T-helper 22 cell (primary cell): ENCODE data around the gene PCDHB6.
"Not testable (repeated sequence)": the region's sequence is repeated elsewhere in the genome, so short reads cannot be mapped to it uniquely, and the experiment has no call there.

ENCODE experiments used
- DNase-seq: peaks from one replicate; pipeline ENCODE4 v3.0.0-alpha.2; 2020; ENCODE audit warnings: low read depth

PCDHB6 gene

GRCh38 chr5:141172381-141173204 is 22.7 kb downstream of the PCDHB6 start, which contains the start of gene PCDHB7:
Gene PCDHB7 (plus strand): TSS chr5:141172644. CDS start chr5:141172836, 192 bp downstream.
- no peak for DNase-seq

GRCh38 chr5:141174291-141175104 is 24.6 kb downstream of the PCDHB6 start:
- not testable (repeated sequence) for DNase-seq

- no peak for DNase-seq
These were observed 26.1 kb downstream of the PCDHB6 start for GRCh38 chr5:141175933-141176332.

- not testable (repeated sequence) for DNase-seq
These were observed 27.8 kb downstream of the PCDHB6 start, which contains the start of gene PCDHB8 for GRCh38 chr5:141177577-141178191. Gene PCDHB8 (plus strand): TSS chr5:141177790. CDS start chr5:141178035, 245 bp downstream.

GRCh38 chr5:141179371-141179770 is 29.5 kb downstream of the PCDHB6 start:
- DNase-seq, result not testable (repeated sequence)

GRCh38 chr5:141179876-141180275 is 30.0 kb downstream of the PCDHB6 start:
- DNase-seq, result not testable (repeated sequence)

- DNase-seq, result no peak
These were observed 30.5 kb downstream of the PCDHB6 start for GRCh38 chr5:141180313-141180712.

GRCh38 chr5:141182248-141182647 is 32.4 kb downstream of the PCDHB6 start, which contains the start of gene PCDHB16:
Gene PCDHB16 (plus strand): TSS chr5:141182387. CDS start chr5:141182560, 173 bp downstream.
- DNase-seq, result no peak

- not testable (repeated sequence) for DNase-seq
These were observed 34.4 kb downstream of the PCDHB6 start for GRCh38 chr5:141184117-141184855.

- DNase-seq, result no peak
These were observed 37.1 kb downstream of the PCDHB6 start, which contains the start of gene PCDHB9 for GRCh38 chr5:141186897-141187512. Gene PCDHB9 (plus strand): TSS chr5:141187161. CDS start chr5:141187319, 158 bp downstream.

GRCh38 chr5:141188682-141189081 is 38.8 kb downstream of the PCDHB6 start:
- DNase-seq, result not testable (repeated sequence)

GRCh38 chr5:141189131-141189530 is 39.3 kb downstream of the PCDHB6 start:
- not testable (repeated sequence) for DNase-seq

- no peak for DNase-seq
These were observed 42.4 kb downstream of the PCDHB6 start, which contains the start of gene PCDHB10 for GRCh38 chr5:141192110-141192725. Gene PCDHB10 (plus strand): TSS chr5:141192353. CDS start chr5:141192553, 200 bp downstream.

GRCh38 chr5:141194332-141194731 is 44.5 kb downstream of the PCDHB6 start:
- DNase-seq, result not testable (repeated sequence)

GRCh38 chr5:141196363-141196762 is 46.5 kb downstream of the PCDHB6 start:
- DNase-seq, result no peak

- DNase-seq, result no peak
These were observed 49.7 kb downstream of the PCDHB6 start, which contains the start of gene PCDHB11 for GRCh38 chr5:141199359-141200235. Gene PCDHB11 (plus strand): TSS chr5:141199627. CDS start chr5:141199775, 148 bp downstream.

GRCh38 chr5:141201126-141201525 is 51.3 kb downstream of the PCDHB6 start:
- DNase-seq, result not testable (repeated sequence)

- DNase-seq, result not testable (repeated sequence)
These were observed 51.8 kb downstream of the PCDHB6 start for GRCh38 chr5:141201646-141202045.
